GM12878 (cell line): ENCODE results near the gene GPC3. TPM values are rescaled to one million over a fixed set of nuclear protein-coding genes. Genes with fewer than 3 reads are reported as not detected.

Experiments used
- ATAC-seq: fragments of 200-7000 bp; cut with Tn5 transposase; 3 replicates; pipeline ENCODE4 v1.9.1; 2020; ENCODE audit warnings: mild to moderate bottlenecking, moderate library complexity
- BruUV-seq: library from RNA; stranded (reverse); fragments of 400-500 nt; replicated peaks from 2 replicates; lab custom pipeline; 2021; lab: Mats Ljungman, UMichigan
- CTCF ChIA-PET: fragments of 300-600 bp; sonication (Branson Sonifier 250); formaldehyde crosslinking; extraction: SDS; loops from one replicate; lab custom pipeline; 2021; ENCODE audit warnings: inconsistent platforms; lab: Yijun Ruan, JAX
- POLR2A ChIA-PET: fragments of 350-600 bp; formaldehyde crosslinking; extraction: SDS; loops from one replicate; lab custom pipeline; 2021; ENCODE audit warnings: inconsistent platforms; lab: Charles Lee
- RAD21 ChIA-PET: fragments of 300-600 bp; sonication (Branson Sonifier 250); formaldehyde crosslinking; loops from one replicate; lab custom pipeline; 2023; ENCODE audit warnings: antibody characterized with exemption; ENCODE audit not compliant: unreplicated experiment; lab: Charles Lee
- SMC1A ChIA-PET: fragments of 300-600 bp; sonication (Branson Sonifier 250); formaldehyde crosslinking; loops from one replicate; lab custom pipeline; 2023; ENCODE audit not compliant: unreplicated experiment, uncharacterized antibody; lab: Charles Lee
- DNase-seq: peaks from one replicate; pipeline ENCODE4 v3.0.0-alpha.2; 2011; ENCODE audit warnings: low read depth, low spot score
- FAIRE-seq: peaks from 3 replicates; lab custom pipeline; 2011; peaks lifted over from hg19 to GRCh38; lab: Jason Lieb, UNC
- H2AFZ ChIP-seq: 2 replicates; pipeline ENCODE4 v1.6.0; 2011; ENCODE audit warnings: low read depth, low read length, control low read depth; ENCODE audit not compliant: control insufficient read depth
- H3K27ac ChIP-seq: 2 replicates; pipeline ENCODE4 v1.5.1; 2011; ENCODE audit warnings: control low read depth; ENCODE audit not compliant: control insufficient read depth, insufficient read depth
- H3K27me3 ChIP-seq, 2 experiments: replicated peaks in 1 of 2; 2 replicates each; pipeline versions ENCODE4 v1.6.0 to v1.6.1; 2011; ENCODE audit warnings: low read length in 1 of 2; ENCODE audit not compliant: control insufficient read depth in 2 of 2, insufficient read depth in 2 of 2
- H3K36me3 ChIP-seq, 2 experiments: 2 replicates each; pipeline ENCODE4 v1.5.1; 2011; ENCODE audit warnings: low read length in 1 of 2; ENCODE audit not compliant: control insufficient read depth in 2 of 2, insufficient read depth in 2 of 2
- H3K4me1 ChIP-seq: 2 replicates; pipeline ENCODE4 v1.6.1; 2011; ENCODE audit warnings: mild to moderate bottlenecking, low read length, moderate library complexity, mixed read lengths; ENCODE audit not compliant: control insufficient read depth, insufficient read depth
- H3K4me2 ChIP-seq: 2 replicates; pipeline ENCODE4 v1.6.0; 2011; ENCODE audit warnings: control low read depth; ENCODE audit not compliant: control insufficient read depth, insufficient read depth
- H3K4me3 ChIP-seq: fragments of 200-600 bp; sonication (generic); 2 replicates; pipeline ENCODE4 v1.5.1; 2016
- H3K79me2 ChIP-seq: 2 replicates; pipeline ENCODE4 v1.6.0; 2011; ENCODE audit warnings: low read length; ENCODE audit not compliant: control insufficient read depth, insufficient read depth
- H3K9ac ChIP-seq: 2 replicates; pipeline ENCODE4 v1.8.0; 2011; ENCODE audit warnings: low read length, control low read depth, mixed read lengths; ENCODE audit not compliant: control insufficient read depth, insufficient read depth
- H3K9me3 ChIP-seq: replicated peaks from 3 replicates; pipeline ENCODE4 v1.5.1; 2011; ENCODE audit warnings: mild to moderate bottlenecking, low read length; ENCODE audit not compliant: control insufficient read depth, insufficient read depth
- H4K20me1 ChIP-seq: 2 replicates; pipeline ENCODE4 v1.6.0; 2011; ENCODE audit not compliant: control insufficient read depth, insufficient read depth
- CUX1 ChIP-seq: IDR thresholded peaks from 2 replicates; pipeline ENCODE4 v1.6.1; 2012; ENCODE audit warnings: improper control_type of control experiment, low read depth, low read length; ENCODE audit not compliant: insufficient replicate concordance
- E2F8 ChIP-seq: fragments of 450-650 bp; IDR thresholded peaks from 2 replicates; pipeline ENCODE4 v1.6.1; 2018; ENCODE audit warnings: mild to moderate bottlenecking, low read depth, moderate library complexity; ENCODE audit not compliant: partially characterized antibody
- EED ChIP-seq: sonication (generic); IDR thresholded peaks from 2 replicates; pipeline ENCODE4 v1.6.1; 2016; ENCODE audit warnings: antibody characterized with exemption, low read depth
- EZH2 ChIP-seq: IDR thresholded peaks from 2 replicates; pipeline ENCODE4 v1.6.1; 2012; ENCODE audit warnings: low read depth, mild to moderate bottlenecking, control low read depth, inconsistent platforms, low read length, borderline replicate concordance; ENCODE audit not compliant: control insufficient read depth
- KAT2A ChIP-seq: conservative IDR thresholded peaks from 2 replicates; pipeline ENCODE4 v1.6.1; 2011; ENCODE audit warnings: low read depth, low read length; ENCODE audit not compliant: control insufficient read depth
- NFYB ChIP-seq: IDR thresholded peaks from 2 replicates; pipeline ENCODE4 v1.6.1; 2011; ENCODE audit warnings: low read depth, mild to moderate bottlenecking, low read length, improper control_type of control experiment, moderate library complexity; ENCODE audit not compliant: insufficient read depth
- NR2C2 ChIP-seq: IDR thresholded peaks from 2 replicates; pipeline ENCODE4 v1.6.1; 2011; ENCODE audit warnings: borderline replicate concordance, low read depth; ENCODE audit not compliant: control insufficient read depth, insufficient read length
- POLR2A ChIP-seq: IDR thresholded peaks from 2 replicates; pipeline ENCODE4 v1.6.1; 2011; ENCODE audit warnings: low read depth, mild to moderate bottlenecking, low read length
- RCOR1 ChIP-seq: conservative IDR thresholded peaks from 2 replicates; pipeline ENCODE4 v1.6.1; 2012; ENCODE audit warnings: low read depth, low read length, improper control_type of control experiment
- SUZ12 ChIP-seq: fragments of 200-600 bp; sonication (generic); IDR thresholded peaks from one replicate; pipeline ENCODE4 v1.6.1; 2018; ENCODE audit warnings: antibody characterized with exemption, mild to moderate bottlenecking; ENCODE audit not compliant: unreplicated experiment
- TCF12 ChIP-seq: IDR thresholded peaks from 2 replicates; pipeline ENCODE4 v1.6.1; 2011; ENCODE audit warnings: low read depth, mild to moderate bottlenecking, low read length
- WGBS: methylation state at CpG from one replicate; pipeline ENCODE4 v1.1.6; 2016; ENCODE audit warnings: low lambda C conversion rate; ENCODE audit not compliant: insufficient replicate concordance, insufficient coverage; ENCODE audit errors: missing lambda C conversion rate; 5-methylcytosine and 5-hydroxymethylcytosine counted together
- in situ Hi-C: fragments of 300-500 bp; cut with MboI; formaldehyde crosslinking; loops from 9 replicates; pipeline ENCODE4 v1.14.3; 2018; ENCODE audit warnings: mixed read lengths
- intact Hi-C: fragments of 100-400 bp; cut with micrococcal nuclease; formaldehyde crosslinking; loops from one replicate; pipeline ENCODE4 v1.14.2; 2022; ENCODE audit not compliant: unreplicated experiment
- polyA plus RNA-seq, 11 experiments: library from polyadenylated mRNA; depleted of rRNA in 4 of 11; unstranded in 6 of 11; stranded (reverse) in 5 of 11; fragments of >200 nt; fragmentation: Nextera tagmentation in 4 of 11; fragmentation: Illumina TruSeq in 1 of 11; extraction: Ambion mirVana in 4 of 11; extraction: Trizol in 1 of 11; gene quantifications; 1 replicate in 1 of 11; 2 replicates in 10 of 11; pipeline versions ENCODE4 v1.2.1 to v1.2.3, GENCODE V29; 2011 to 2016; ENCODE audit warnings: inconsistent platforms in 2 of 11, missing spikeins in 2 of 11, low read depth in 1 of 11
- total RNA-seq, 4 experiments: library from RNA; depleted of rRNA in 3 of 4; stranded (reverse); fragments of >200 nt in 3 of 4; fragmentation: Illumina TruSeq in 1 of 4; extraction: Trizol in 1 of 4; gene quantifications; 2 replicates each; pipeline versions ENCODE4 v1.2.1 to v1.2.3, GENCODE V29; 2013 to 2021
- TF ChIP-seq, protein P1 (sequence below): fragments of 450-650 bp; formaldehyde crosslinking; IDR thresholded peaks from 2 replicates; pipeline ENCODE4 v1.5.0; 2022; ENCODE audit warnings: mild to moderate bottlenecking, missing genetic modification characterization

GPC3 gene
- total and polyA plus RNA-seq, 10 of the 15 experiments (the other 5 are each of a cell fraction or from before 2014, with no cell fraction given): 0.09 to 0.82 TPM; not detected in 8

DNA sequence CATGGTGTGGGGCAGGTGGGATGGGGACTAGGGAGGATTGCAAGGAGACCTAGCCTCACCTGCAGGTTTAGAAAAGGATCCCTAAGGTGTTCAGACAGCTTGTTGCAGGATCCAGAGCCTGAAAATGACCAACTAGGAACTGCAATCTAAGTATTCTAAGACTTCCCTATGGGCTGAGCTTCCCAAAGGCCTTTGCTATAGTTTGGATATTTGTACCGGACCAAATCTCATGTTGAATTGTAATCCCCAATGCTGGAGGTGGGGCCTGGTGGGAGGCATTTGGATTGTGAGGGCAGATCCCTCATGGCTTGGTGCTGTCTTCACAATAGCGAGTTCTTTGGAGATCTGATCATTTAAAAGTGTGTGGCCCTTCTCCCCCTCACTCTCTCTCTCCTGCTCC, 52.1 kb downstream of the GPC3 start:
- Histone ChIP-seq H3K79me2 (no peaks in the 10 kb centered on the region), H3K4me2 (no peak overlapping the region), H3K27ac (no peak overlapping the region), H3K9me3 (no peaks in the 10 kb centered on the region), H3K27me3 (no peaks in the 10 kb centered on the region)
- no peak for DNase-seq
- no peak for ATAC-seq
- intact Hi-C loops: no loop called here
- 43% methylated on average over 2 of the region's 2 CpGs for WGBS
- TF ChIP-seq CUX1 (no peak), EED (no peak), KAT2A (no peak), TCF12 (no peak), NFYB (no peak), NR2C2 (no peak), SUZ12 (no peak), POLR2A (no peak), RCOR1 (no peak), E2F8 (no peak), EZH2 (no peak)
- TF ChIP-seq, protein P1, sequence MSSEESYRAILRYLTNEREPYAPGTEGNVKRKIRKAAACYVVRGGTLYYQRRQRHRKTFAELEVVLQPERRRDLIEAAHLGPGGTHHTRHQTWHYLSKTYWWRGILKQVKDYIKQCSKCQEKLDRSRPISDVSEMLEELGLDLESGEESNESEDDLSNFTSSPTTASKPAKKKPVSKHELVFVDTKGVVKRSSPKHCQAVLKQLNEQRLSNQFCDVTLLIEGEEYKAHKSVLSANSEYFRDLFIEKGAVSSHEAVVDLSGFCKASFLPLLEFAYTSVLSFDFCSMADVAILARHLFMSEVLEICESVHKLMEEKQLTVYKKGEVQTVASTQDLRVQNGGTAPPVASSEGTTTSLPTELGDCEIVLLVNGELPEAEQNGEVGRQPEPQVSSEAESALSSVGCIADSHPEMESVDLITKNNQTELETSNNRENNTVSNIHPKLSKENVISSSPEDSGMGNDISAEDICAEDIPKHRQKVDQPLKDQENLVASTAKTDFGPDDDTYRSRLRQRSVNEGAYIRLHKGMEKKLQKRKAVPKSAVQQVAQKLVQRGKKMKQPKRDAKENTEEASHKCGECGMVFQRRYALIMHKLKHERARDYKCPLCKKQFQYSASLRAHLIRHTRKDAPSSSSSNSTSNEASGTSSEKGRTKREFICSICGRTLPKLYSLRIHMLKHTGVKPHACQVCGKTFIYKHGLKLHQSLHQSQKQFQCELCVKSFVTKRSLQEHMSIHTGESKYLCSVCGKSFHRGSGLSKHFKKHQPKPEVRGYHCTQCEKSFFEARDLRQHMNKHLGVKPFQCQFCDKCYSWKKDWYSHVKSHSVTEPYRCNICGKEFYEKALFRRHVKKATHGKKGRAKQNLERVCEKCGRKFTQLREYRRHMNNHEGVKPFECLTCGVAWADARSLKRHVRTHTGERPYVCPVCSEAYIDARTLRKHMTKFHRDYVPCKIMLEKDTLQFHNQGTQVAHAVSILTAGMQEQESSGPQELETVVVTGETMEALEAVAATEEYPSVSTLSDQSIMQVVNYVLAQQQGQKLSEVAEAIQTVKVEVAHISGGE (CRISPR knock-in tag): no peak
- TF ChIP-seq, all 136 proteins: peak for 0
- BruUV-seq: no TSS peak
- SMC1A ChIA-PET: no interaction called here
- in situ Hi-C loops: no loop called here
- POLR2A ChIA-PET: interaction anchor here (0.7 kb wide), 1 partner anchor 25 kb away, joined by 4 read pairs; no protein-coding TSS in a partner anchor
- Histone ChIP-seq H2AFZ (no peak overlapping the region), H3K9ac (no peak overlapping the region), H3K4me1 (no peaks in the 10 kb centered on the region), H3K4me3 (no peak overlapping the region), H4K20me1 (no peaks in the 10 kb centered on the region), H3K36me3 (no peaks in the 10 kb centered on the region)
- RAD21 ChIA-PET: no interaction called here
- no peak for FAIRE-seq
- CTCF ChIA-PET: interaction anchor here (1.4 to 1.6 kb wide), 2 partner anchors 11 to 13 kb away, joined by 3 to 4 read pairs; no protein-coding TSS in a partner anchor
